ENCODE measurements around the gene TMEM144.

DNA sequence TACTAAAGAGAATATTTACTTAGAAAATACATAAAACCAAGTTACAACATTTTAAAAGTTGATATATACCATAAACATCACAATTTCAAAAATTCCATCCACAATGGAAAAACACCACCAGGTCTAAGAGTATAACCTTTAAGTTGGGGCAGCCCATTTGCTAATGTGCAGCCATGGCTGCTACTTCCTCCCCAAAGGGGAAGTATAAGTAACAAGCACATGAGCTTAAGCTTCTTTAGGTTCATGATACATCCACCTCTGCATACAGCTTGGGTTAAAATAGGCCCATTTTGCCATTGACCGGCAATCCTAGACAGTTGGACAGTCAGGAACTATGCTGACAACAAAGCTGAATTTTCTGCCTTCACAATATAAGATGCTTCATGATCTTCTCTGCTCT, 20.9 kb upstream of the TMEM144 start:
- TF ChIP-seq, protein P1, sequence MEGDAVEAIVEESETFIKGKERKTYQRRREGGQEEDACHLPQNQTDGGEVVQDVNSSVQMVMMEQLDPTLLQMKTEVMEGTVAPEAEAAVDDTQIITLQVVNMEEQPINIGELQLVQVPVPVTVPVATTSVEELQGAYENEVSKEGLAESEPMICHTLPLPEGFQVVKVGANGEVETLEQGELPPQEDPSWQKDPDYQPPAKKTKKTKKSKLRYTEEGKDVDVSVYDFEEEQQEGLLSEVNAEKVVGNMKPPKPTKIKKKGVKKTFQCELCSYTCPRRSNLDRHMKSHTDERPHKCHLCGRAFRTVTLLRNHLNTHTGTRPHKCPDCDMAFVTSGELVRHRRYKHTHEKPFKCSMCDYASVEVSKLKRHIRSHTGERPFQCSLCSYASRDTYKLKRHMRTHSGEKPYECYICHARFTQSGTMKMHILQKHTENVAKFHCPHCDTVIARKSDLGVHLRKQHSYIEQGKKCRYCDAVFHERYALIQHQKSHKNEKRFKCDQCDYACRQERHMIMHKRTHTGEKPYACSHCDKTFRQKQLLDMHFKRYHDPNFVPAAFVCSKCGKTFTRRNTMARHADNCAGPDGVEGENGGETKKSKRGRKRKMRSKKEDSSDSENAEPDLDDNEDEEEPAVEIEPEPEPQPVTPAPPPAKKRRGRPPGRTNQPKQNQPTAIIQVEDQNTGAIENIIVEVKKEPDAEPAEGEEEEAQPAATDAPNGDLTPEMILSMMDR (IDR thresholded peaks at IDR 0.05), result no peak
- TF ChIP-seq EP300 (IDR thresholded peaks at IDR 0.05) (no peak), POLR2AphosphoS5 (IDR thresholded peaks at IDR 0.05) (no peak), POLR2A (IDR thresholded peaks at IDR 0.05) (no peak)
